DMS153 (cell line): ENCODE results near the gene KLF5.
"Not testable (repeated sequence)": the region's sequence is repeated elsewhere in the genome, so short reads cannot be mapped to it uniquely, and the experiment has no call there.

Experiments used
- DNase-seq: peaks from one replicate; lab custom pipeline; 2025; lab: John Stamatoyannopoulos, UW

Gene KLF5

DNA sequence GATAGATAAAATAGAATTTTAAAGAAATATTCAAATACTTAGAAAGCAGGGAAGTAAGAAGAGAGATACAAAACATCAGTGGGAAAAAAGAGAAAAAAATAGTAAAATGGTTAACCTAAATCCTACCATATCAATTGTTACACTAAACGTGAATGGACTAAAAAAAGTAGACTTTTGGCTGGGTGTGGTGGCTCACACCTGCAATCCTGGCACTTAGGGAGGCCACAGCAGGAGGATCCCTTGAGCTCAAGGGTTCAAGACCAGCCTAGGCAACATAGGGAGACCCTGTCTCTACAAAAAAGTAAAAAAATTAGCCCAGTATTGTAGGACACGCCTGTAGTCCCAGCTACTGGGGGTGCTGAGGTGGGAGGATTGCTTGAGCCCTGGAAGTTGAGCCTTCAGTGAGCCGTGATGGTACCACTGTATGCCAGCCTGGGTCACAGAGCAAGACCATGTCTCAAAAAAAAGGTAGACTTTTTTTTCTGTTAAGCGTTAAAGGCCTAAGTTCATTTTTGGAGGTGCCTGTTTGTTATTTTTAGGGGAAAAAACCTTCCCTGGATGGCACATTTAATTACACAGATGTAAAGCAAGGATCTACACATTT, 29.6 kb downstream of the KLF5 start:
- no peak for DNase-seq

GRCh38 chr13:73089213-73089612, 30.4 kb downstream of the KLF5 start:
- DNase-seq: no peak

GRCh38 chr13:73090116-73090822, 31.5 kb downstream of the KLF5 start:
- peak; percentile 83 for DNase-seq

DNA sequence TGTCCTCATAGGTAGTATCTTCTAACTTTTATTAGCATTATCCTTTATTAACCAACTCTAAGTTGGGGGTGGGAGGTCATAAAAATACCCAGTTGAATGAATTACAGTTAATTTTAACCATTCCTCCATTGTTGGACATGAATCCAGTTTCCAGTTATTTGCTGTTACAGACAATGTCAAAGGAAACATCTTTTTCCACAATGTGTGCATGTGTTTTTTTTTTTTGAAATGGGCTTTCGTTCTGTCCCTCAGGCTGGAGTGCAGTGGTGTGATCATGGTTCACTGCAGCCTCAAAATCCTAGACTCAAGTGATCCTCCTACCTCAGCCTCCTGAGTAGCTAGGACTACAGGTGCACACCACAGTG, 32.0 kb downstream of the KLF5 start:
- no peak for DNase-seq

- no peak for DNase-seq
These were observed 34.0 kb downstream of the KLF5 start for GRCh38 chr13:73092829-73093228.

- DNase-seq: no peak
These were observed 37.4 kb downstream of the KLF5 start for GRCh38 chr13:73096173-73096572.

GRCh38 chr13:73096638-73097037, 37.8 kb downstream of the KLF5 start:
- no peak for DNase-seq

DNA sequence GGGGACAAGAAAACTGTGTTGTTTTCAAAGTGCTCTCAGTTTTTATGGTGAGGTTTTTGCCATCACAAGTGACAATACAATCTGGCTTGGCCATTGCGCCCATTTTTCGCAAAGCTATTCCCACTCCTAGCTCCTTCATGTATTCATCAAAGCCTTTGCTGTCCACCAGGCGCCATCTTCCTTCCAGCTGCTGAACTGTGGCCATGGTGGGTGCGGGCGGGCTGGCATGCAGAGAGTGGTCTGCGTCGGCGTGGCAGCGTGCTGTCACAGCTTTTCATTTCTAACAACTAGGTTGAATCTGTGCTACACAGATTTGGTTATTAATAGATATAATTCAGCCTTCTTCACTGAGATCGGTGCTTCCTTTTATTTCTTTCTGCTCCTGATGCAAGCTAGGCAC, 42.0 kb downstream of the KLF5 start:
- DNase-seq: not testable (repeated sequence)

GRCh38 chr13:73101351-73102007, 42.7 kb downstream of the KLF5 start:
- DNase-seq: no peak

- peak; percentile 28 for DNase-seq
These were observed 44.4 kb downstream of the KLF5 start for GRCh38 chr13:73103238-73103637.

DNA sequence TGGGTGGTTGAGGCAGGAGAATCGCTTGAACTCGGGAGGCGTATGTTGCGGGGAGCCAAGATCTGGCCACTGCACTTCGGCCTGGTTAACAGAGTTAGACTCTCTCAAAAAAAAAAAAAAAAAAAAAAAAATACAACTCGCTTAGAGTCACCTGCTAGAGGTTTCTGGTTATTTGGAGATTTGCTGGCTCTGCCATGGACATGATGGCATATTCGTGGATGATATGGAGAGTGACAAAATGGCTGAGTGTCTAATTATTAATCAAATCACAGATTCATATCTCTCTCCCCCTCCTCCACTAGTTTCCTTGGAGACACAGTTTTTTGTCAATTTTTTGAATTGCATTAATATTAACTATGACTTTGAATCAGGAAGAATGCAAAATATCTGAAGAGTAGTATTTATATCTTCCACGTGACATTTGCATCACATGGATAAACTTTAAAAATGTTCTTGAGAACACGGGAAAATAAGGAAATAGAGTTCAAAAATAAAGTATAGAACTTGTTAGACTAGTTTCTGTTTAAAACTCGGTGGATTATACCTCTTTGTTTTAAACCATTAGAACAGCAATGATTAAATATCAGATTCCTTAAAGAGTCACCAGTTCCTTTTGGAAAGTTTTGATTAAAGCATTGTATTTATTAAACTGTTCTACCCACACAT, 47.8 kb downstream of the KLF5 start:
- DNase-seq: no peak

- DNase-seq: no peak
These were observed 48.7 kb downstream of the KLF5 start for GRCh38 chr13:73107481-73107880.

DNA sequence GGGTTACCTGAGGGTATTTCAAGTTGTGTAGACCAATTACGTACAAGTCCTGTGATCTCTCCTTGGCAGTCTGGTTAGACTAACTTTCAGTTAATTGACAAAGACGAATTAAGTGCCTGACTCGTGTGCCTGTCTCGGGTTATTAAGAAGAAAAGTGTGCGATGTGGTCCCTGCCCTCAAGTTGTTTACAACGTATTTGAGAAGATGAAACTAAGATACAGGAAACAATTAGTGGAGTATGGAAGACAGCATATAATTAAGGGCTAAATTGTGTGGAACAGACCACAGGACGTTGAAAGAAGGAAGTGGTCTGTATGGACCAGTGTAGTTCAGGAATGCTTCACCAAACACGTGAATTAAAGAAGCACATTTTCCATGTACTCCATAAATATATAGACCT, 49.2 kb downstream of the KLF5 start:
- DNase-seq: no peak

- DNase-seq: no peak
These were observed 50.6 kb downstream of the KLF5 start for GRCh38 chr13:73109288-73109899.

DNA sequence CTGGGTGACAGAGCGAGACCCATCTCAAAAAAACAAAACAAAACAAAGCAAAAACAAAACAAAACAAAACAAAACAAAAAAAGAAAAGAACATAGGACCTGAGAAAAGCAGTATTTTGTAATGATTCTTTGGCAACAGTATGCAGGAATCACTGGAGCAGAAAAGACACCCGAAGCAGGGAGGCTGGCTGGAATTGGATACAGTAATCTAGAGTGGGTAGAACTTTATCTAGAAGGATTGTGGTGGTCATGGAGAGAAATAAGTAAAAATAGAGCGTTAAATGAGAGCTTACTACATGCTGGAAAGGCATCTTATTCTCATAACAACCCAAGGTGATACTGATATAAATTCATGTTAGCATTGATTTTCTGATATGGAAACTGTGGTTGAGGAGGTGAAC, 51.2 kb downstream of the KLF5 start:
- DNase-seq: no peak

GRCh38 chr13:73110814-73111213, 52.0 kb downstream of the KLF5 start:
- no peak for DNase-seq

DNA sequence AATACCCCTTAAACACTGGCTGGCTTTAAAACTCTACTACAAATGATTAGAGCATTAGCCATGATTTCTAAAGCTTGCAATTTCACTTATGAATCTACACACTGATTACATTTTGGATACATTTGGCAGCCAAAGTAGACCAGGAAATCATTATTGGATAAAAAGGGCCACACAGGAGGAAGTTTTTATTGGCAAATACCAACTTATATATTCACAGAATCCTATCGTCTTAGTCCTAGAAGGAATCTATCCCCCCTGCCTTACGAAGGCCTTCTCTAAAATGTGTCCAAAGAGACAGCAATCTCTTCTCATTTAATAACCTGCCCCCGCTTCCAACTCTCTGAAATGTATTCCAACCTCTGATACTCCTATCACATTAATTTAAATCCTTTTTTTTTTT, 52.5 kb downstream of the KLF5 start:
- DNase-seq: no peak

DNA sequence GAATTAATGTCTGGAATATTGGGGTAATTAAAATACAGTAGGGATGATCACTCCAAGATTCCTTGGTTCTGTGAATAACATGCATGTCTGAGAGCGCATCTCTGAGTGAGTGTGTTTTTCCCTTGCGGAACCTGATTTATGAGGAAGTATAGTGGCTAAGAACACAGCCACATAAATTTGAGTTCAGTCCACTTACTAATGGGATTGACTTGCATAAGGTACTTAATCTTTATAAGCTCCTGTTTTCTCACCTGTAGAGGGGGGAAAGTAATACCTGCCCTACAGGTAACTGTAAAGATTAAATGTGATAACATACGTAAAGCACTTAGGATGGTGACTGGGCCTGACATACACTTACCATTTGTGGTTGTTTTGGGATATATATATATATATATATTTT, 60.8 kb downstream of the KLF5 start:
- no peak for DNase-seq
